Endothelial cell of umbilical vein (primary cell): ENCODE measurements around the gene ROBO2. TPM values are rescaled to one million over a fixed set of nuclear protein-coding genes. Genes with fewer than 3 reads are reported as not detected.

ENCODE experiments used
- BruUV-seq: library from RNA; stranded (reverse); fragments of 400-500 nt; replicated peaks from 2 replicates; lab custom pipeline; 2021; lab: Mats Ljungman, UMichigan
- CTCF ChIA-PET: fragments of 300-600, 350-600 bp; sonication (Branson Sonifier 250); formaldehyde crosslinking; loops from one replicate; lab custom pipeline; 2021; ENCODE audit warnings: antibody characterized with exemption, inconsistent platforms; lab: Charles Lee
- POLR2A ChIA-PET: fragments of 300-600, 350-600 bp; sonication (Branson Sonifier 250); formaldehyde crosslinking; loops from one replicate; lab custom pipeline; 2021; ENCODE audit warnings: antibody characterized with exemption, inconsistent platforms; lab: Charles Lee
- DNase-seq: peaks from one replicate; pipeline ENCODE4 v3.0.0-alpha.2; 2011; ENCODE audit warnings: low read depth, low spot score
- FAIRE-seq: peaks from 2 replicates; lab custom pipeline; 2011; peaks lifted over from hg19 to GRCh38; lab: Jason Lieb, UNC
- H2AFZ ChIP-seq: 2 replicates; pipeline ENCODE4 v1.6.0; 2012; ENCODE audit warnings: low read depth, low read length, control low read depth, inconsistent platforms
- H3K27ac ChIP-seq: 2 replicates; pipeline ENCODE4 v1.5.1; 2011; ENCODE audit warnings: low read depth, mild to moderate bottlenecking, control low read depth, low read length, moderate library complexity; ENCODE audit not compliant: insufficient read depth
- H3K27me3 ChIP-seq, 2 experiments: 2 replicates each; pipeline versions ENCODE4 v1.6.0 to v1.6.1; 2011; ENCODE audit warnings: low read length in 2 of 2, mixed read lengths in 1 of 2; ENCODE audit not compliant: control insufficient read depth in 2 of 2, insufficient read depth in 2 of 2
- H3K36me3 ChIP-seq, 2 experiments: 2 replicates in 1 of 2; 3 replicates in 1 of 2; pipeline ENCODE4 v1.5.1; 2011; ENCODE audit warnings: low read length in 2 of 2, mild to moderate bottlenecking in 1 of 2, moderate library complexity in 1 of 2; ENCODE audit not compliant: control insufficient read depth in 2 of 2, insufficient read depth in 2 of 2; ENCODE audit errors: extremely low read depth in 1 of 2
- H3K4me1 ChIP-seq: 3 replicates; pipeline ENCODE4 v1.5.1; 2011; ENCODE audit warnings: mild to moderate bottlenecking, low read length; ENCODE audit not compliant: control insufficient read depth, insufficient read depth; ENCODE audit errors: extremely low read depth
- H3K4me2 ChIP-seq: 2 replicates; pipeline ENCODE4 v1.6.1; 2011; ENCODE audit warnings: low read length, control low read depth, mixed read lengths; ENCODE audit not compliant: insufficient read depth
- H3K4me3 ChIP-seq, 3 experiments: fragments of 200-600 bp in 1 of 3; sonication (generic), shearing (Covaris generic) in 1 of 3; replicated peaks in 1 of 3; 2 replicates each; pipeline ENCODE4 v1.5.1; 2011 to 2016; ENCODE audit warnings: control low read depth in 3 of 3, low read length in 3 of 3, mild to moderate bottlenecking in 2 of 3, inconsistent platforms in 1 of 3, low read depth in 1 of 3, moderate library complexity in 1 of 3; ENCODE audit not compliant: insufficient read depth in 1 of 3
- H3K79me2 ChIP-seq: 2 replicates; pipeline ENCODE4 v1.6.0; 2012; ENCODE audit warnings: low read length, inconsistent platforms; ENCODE audit not compliant: control insufficient read depth, insufficient read depth
- H3K9ac ChIP-seq: replicated peaks from 2 replicates; pipeline ENCODE3; 2011; ENCODE audit warnings: low read length, control low read depth; ENCODE audit not compliant: insufficient read depth; ENCODE audit errors: extremely low read depth
- H3K9me1 ChIP-seq: replicated peaks from 3 replicates; pipeline ENCODE4 v1.6.0; 2011; ENCODE audit warnings: mild to moderate bottlenecking, low read length; ENCODE audit not compliant: control insufficient read depth, insufficient read depth; ENCODE audit errors: extremely low read depth
- H3K9me3 ChIP-seq: replicated peaks from 2 replicates; pipeline ENCODE4 v1.5.1; 2012; ENCODE audit warnings: low read length, inconsistent platforms; ENCODE audit not compliant: control insufficient read depth, insufficient read depth
- H4K20me1 ChIP-seq: replicated peaks from 2 replicates; pipeline ENCODE3; 2011; ENCODE audit warnings: mild to moderate bottlenecking, low read length; ENCODE audit not compliant: control insufficient read depth, insufficient read depth; ENCODE audit errors: extremely low read depth
- EZH2 ChIP-seq: IDR thresholded peaks from 2 replicates; pipeline ENCODE4 v1.6.1; 2012; ENCODE audit warnings: borderline replicate concordance, low read depth, mild to moderate bottlenecking, moderate library complexity, low read length, inconsistent platforms; ENCODE audit not compliant: severe bottlenecking
- FOS ChIP-seq: IDR thresholded peaks from 2 replicates; pipeline ENCODE4 v1.6.1; 2011; ENCODE audit warnings: mild to moderate bottlenecking, low read length, moderate library complexity, borderline replicate concordance; ENCODE audit not compliant: insufficient read depth
- GATA2 ChIP-seq: IDR thresholded peaks from 2 replicates; pipeline ENCODE4 v1.7.0; 2011; ENCODE audit warnings: low read depth, mild to moderate bottlenecking, moderate library complexity, mixed read lengths, low read length; ENCODE audit not compliant: insufficient read length, insufficient read depth
- POLR2A ChIP-seq: IDR thresholded peaks from 2 replicates; pipeline ENCODE4 v1.6.1; 2012; ENCODE audit warnings: low read depth, mild to moderate bottlenecking, control low read depth, low read length
- POLR2AphosphoS5 ChIP-seq: IDR thresholded peaks from 2 replicates; pipeline ENCODE4 v1.6.1; 2012; ENCODE audit warnings: low read depth, mild to moderate bottlenecking, control low read depth, low read length, moderate library complexity; ENCODE audit not compliant: insufficient read depth
- dilution Hi-C: fragments of 300-500 bp; cut with MboI; formaldehyde crosslinking; loops from one replicate; pipeline ENCODE4 v1.15.0; 2019; ENCODE audit warnings: low sequenced_read_pairs; ENCODE audit not compliant: extremely low pct_ligation_motif_present
- intact Hi-C: fragments of 100-400 bp; cut with micrococcal nuclease; formaldehyde crosslinking; loops from one replicate; pipeline ENCODE4 v1.10.0; 2022
- polyA plus RNA-seq, 4 experiments: library from polyadenylated mRNA; depleted of rRNA in 3 of 4; stranded (reverse) in 3 of 4; unstranded in 1 of 4; fragments of >200 nt; gene quantifications; 2 replicates each; pipeline versions ENCODE4 v1.2.1 to v1.2.3, GENCODE V29; 2011 to 2012; ENCODE audit warnings: missing spikeins in 1 of 4
- total RNA-seq: library from RNA; stranded (reverse); gene quantifications from 2 replicates; pipeline ENCODE4 v1.2.3, GENCODE V29; 2021
- TF ChIP-seq, protein P1 (sequence below), 2 donors: IDR thresholded peaks; 1 replicate in 1 of 2; 2 replicates in 1 of 2; pipeline ENCODE4 v1.5.1; 2011; ENCODE audit warnings: low read length in 2 of 2, mild to moderate bottlenecking in 2 of 2, moderate library complexity in 2 of 2, control low read depth in 1 of 2, inconsistent platforms in 1 of 2, low read depth in 1 of 2; ENCODE audit not compliant: insufficient read depth in 1 of 2; ENCODE audit errors: extremely low read depth in 1 of 2

ROBO2 gene
- total and polyA plus RNA-seq, 2 donors (not counting 3 experiments of a cell fraction or from before 2014, with no cell fraction given) = not detected

DNA sequence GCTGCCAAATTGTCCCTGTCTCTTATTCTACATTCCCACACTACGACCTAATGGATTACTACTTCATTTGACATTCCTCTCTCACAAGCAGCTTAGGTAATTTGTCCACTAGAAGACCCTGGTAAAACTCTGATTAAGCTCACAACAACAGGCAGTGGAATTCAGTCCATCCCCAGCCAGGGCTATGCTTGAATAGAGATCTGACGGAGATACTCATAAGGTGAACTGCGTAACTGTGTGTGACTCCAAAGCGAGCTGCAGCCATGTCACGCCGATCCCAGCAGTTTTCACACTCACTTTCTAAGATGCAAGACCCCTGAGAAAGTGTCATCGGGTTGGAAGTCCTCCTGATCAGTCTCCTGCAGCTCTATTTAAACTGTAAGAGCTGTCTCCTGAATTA lies 25.7 kb upstream of the ROBO2 start:
- H3K27ac ChIP-seq = no peak overlapping the region
- no TSS peak for BruUV-seq
- no peaks in the 10 kb centered on the region for H3K9me3 ChIP-seq
- H3K4me2 ChIP-seq = no peak overlapping the region
- no peak for TF ChIP-seq POLR2A
- TF ChIP-seq, protein P1, sequence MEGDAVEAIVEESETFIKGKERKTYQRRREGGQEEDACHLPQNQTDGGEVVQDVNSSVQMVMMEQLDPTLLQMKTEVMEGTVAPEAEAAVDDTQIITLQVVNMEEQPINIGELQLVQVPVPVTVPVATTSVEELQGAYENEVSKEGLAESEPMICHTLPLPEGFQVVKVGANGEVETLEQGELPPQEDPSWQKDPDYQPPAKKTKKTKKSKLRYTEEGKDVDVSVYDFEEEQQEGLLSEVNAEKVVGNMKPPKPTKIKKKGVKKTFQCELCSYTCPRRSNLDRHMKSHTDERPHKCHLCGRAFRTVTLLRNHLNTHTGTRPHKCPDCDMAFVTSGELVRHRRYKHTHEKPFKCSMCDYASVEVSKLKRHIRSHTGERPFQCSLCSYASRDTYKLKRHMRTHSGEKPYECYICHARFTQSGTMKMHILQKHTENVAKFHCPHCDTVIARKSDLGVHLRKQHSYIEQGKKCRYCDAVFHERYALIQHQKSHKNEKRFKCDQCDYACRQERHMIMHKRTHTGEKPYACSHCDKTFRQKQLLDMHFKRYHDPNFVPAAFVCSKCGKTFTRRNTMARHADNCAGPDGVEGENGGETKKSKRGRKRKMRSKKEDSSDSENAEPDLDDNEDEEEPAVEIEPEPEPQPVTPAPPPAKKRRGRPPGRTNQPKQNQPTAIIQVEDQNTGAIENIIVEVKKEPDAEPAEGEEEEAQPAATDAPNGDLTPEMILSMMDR (IDR thresholded peaks at IDR 0.05; ENCODE audit: extremely low read depth in 1 of 2, insufficient read depth in 1 of 2, low read depth in 1 of 2, low read length in 2 of 2) = no peak
- TF ChIP-seq EZH2 = no peak
- no peak for TF ChIP-seq FOS
- no peak for TF ChIP-seq GATA2
- TF ChIP-seq POLR2AphosphoS5 = no peak
- H3K79me2 ChIP-seq = no peaks in the 10 kb centered on the region
- no peaks in the 10 kb centered on the region for H4K20me1 ChIP-seq
- no peaks in the 10 kb centered on the region for H3K9me1 ChIP-seq
- no peaks in the 10 kb centered on the region for H3K4me1 ChIP-seq
- no peaks in the 10 kb centered on the region for H3K36me3 ChIP-seq
- H3K9ac ChIP-seq = no peak overlapping the region
- DNase-seq = no peak
- H3K27me3 ChIP-seq = no peaks in the 10 kb centered on the region
- no peak overlapping the region for H2AFZ ChIP-seq
- no peak overlapping the region for H3K4me3 ChIP-seq
- dilution Hi-C loops = no loop called here
- intact Hi-C loops = no loop called here
- no peak for FAIRE-seq
- POLR2A ChIA-PET = no interaction called here
- CTCF ChIA-PET = no interaction called here

DNA sequence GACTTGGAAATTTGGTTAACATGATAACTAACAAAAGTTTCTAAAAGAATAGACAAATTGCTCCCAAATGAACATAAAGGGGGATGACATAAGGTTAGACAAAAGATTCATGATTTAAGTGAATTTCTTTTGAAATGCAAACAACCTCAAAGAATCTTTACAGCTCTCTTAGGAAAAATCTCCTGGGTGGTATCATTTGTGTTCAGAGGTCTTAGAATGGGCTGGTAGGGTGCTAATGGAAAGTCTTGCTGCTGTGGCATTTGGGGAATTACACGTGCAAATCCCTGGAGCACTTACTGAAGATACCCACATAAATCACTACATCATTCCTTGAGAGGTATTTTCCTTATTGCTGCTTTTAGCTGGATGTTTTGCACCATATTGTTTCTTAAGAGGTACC lies 14.4 kb upstream of the ROBO2 start:
- dilution Hi-C loops (no loop called here), intact Hi-C loops (no loop called here)
- no peak for DNase-seq
- H3K9me1 ChIP-seq = no peaks in the 10 kb centered on the region
- no TSS peak for BruUV-seq
- no peaks in the 10 kb centered on the region for H3K9me3 ChIP-seq
- H3K4me3 ChIP-seq = no peak overlapping the region
- H3K4me2 ChIP-seq = no peak overlapping the region
- no peaks in the 10 kb centered on the region for H3K27me3 ChIP-seq
- no peak overlapping the region for H3K27ac ChIP-seq
- H3K9ac ChIP-seq = no peak overlapping the region
- no peak overlapping the region for H2AFZ ChIP-seq
- no peak for FAIRE-seq
- H3K79me2 ChIP-seq = no peaks in the 10 kb centered on the region
- CTCF ChIA-PET = interaction anchor here (1.9 kb wide), 1 partner anchor 13 kb away, joined by 8 read pairs; no protein-coding TSS in a partner anchor
- H3K36me3 ChIP-seq = no peaks in the 10 kb centered on the region
- no peak for TF ChIP-seq POLR2AphosphoS5
- no peaks in the 10 kb centered on the region for H4K20me1 ChIP-seq
- POLR2A ChIA-PET = no interaction called here
- H3K4me1 ChIP-seq = no peaks in the 10 kb centered on the region
